HCT116 (cell line): ENCODE results near the gene GDI1.

Source experiments
- CTCF ChIP-seq, 3 experiments: fragments of 200-600 bp in 1 of 3; sonication (generic) in 1 of 3; IDR thresholded peaks in 2 of 3; conservative IDR thresholded peaks in 1 of 3; 2 replicates each; pipeline ENCODE4 v1.5.1; 2012 to 2017; ENCODE audit warnings: low read depth in 2 of 3, low read length in 2 of 3, antibody characterized with exemption in 1 of 3, borderline replicate concordance in 1 of 3, control low read depth in 1 of 3, mild to moderate bottlenecking in 1 of 3, mixed read lengths in 1 of 3, mixed run types in 1 of 3, moderate library complexity in 1 of 3; ENCODE audit not compliant: insufficient read depth in 1 of 3
- EGR1 ChIP-seq: IDR thresholded peaks from 2 replicates; pipeline ENCODE4 v1.6.1; 2012; ENCODE audit warnings: low read depth
- EZH2 ChIP-seq: fragments of 200-600 bp; sonication (generic); IDR thresholded peaks from 2 replicates; pipeline ENCODE4 v1.6.1; 2017; ENCODE audit warnings: antibody characterized with exemption, mixed run types
- EZH2phosphoT487 ChIP-seq: fragments of 200-600 bp; IDR thresholded peaks from 2 replicates; pipeline ENCODE4 v1.6.1; 2018; ENCODE audit warnings: antibody characterized with exemption, borderline replicate concordance
- JUND ChIP-seq: IDR thresholded peaks from 2 replicates; pipeline ENCODE4 v1.6.1; 2012
- REST ChIP-seq: IDR thresholded peaks from 2 replicates; pipeline ENCODE4 v1.6.1; 2012; ENCODE audit warnings: low read depth
- SRF ChIP-seq: IDR thresholded peaks from 2 replicates; pipeline ENCODE4 v1.6.1; 2012; ENCODE audit warnings: low read depth
- YY1 ChIP-seq: IDR thresholded peaks from 2 replicates; pipeline ENCODE4 v1.6.1; 2011; ENCODE audit warnings: low read length, low read depth, moderate library complexity, mild to moderate bottlenecking; ENCODE audit not compliant: insufficient replicate concordance; ENCODE audit errors: extremely low read depth
- ZBTB33 ChIP-seq: IDR thresholded peaks from 2 replicates; pipeline ENCODE4 v1.6.1; 2011; ENCODE audit warnings: mild to moderate bottlenecking, low read length, moderate library complexity; ENCODE audit not compliant: insufficient replicate concordance; ENCODE audit errors: extremely low read depth

- no peak for TF ChIP-seq CTCF (IDR thresholded peaks at IDR 0.05 in 2 of 3, conservative IDR thresholded peaks at IDR 0.05 in 1 of 3; ENCODE audit: borderline replicate concordance in 1 of 3, insufficient read depth in 1 of 3, low read depth in 2 of 3, low read length in 2 of 3)
- no peak for TF ChIP-seq SRF
- no peak for TF ChIP-seq EZH2
- no peak for TF ChIP-seq EZH2phosphoT487
- TF ChIP-seq YY1 = no peak
- TF ChIP-seq REST = no peak
- no peak for TF ChIP-seq JUND
- no peak for TF ChIP-seq EGR1
- no peak for TF ChIP-seq ZBTB33
Observed at GRCh38 chrX:154403192-154403591, 33.8 kb upstream of the GDI1 start.
